H1 (cell line): Measurements from ENCODE around the gene NTRK1. TPM values are rescaled to one million over a fixed set of nuclear protein-coding genes. Genes with fewer than 3 reads are reported as not detected.

ENCODE experiments used
- CTCF ChIA-PET: fragments of 300-600 bp; sonication (Branson Sonifier 250); formaldehyde crosslinking; loops from one replicate; lab custom pipeline; 2021; ENCODE audit not compliant: partially characterized antibody; lab: Charles Lee
- POLR2A ChIA-PET: fragments of 300-600 bp; sonication (Branson Sonifier 250); formaldehyde crosslinking; loops from one replicate; lab custom pipeline; 2021; ENCODE audit warnings: inconsistent platforms; ENCODE audit not compliant: partially characterized antibody; lab: Charles Lee
- DNase-seq, 2 experiments: peaks; one replicate each; pipeline versions ENCODE4 v3.0.0 to v3.0.0-alpha.2; 2010 to 2022; ENCODE audit warnings: low spot score in 2 of 2, low read depth in 1 of 2, mixed read lengths in 1 of 2
- FAIRE-seq: peaks from 2 replicates; lab custom pipeline; 2011; peaks lifted over from hg19 to GRCh38; lab: Jason Lieb, UNC
- H2AFZ ChIP-seq: 2 replicates; pipeline ENCODE4 v1.8.1; 2012; ENCODE audit warnings: low read length, inconsistent platforms
- H2AK5ac ChIP-seq: 2 replicates; pipeline ENCODE4 v1.6.1; 2013; ENCODE audit warnings: low read depth, low read length
- H2BK120ac ChIP-seq: replicated peaks from 2 replicates; pipeline ENCODE3; 2013; ENCODE audit warnings: low read depth, low read length, inconsistent platforms
- H2BK12ac ChIP-seq: 2 replicates; pipeline ENCODE4 v1.6.1; 2013; ENCODE audit warnings: low read depth, low read length
- H2BK15ac ChIP-seq: 2 replicates; pipeline ENCODE4 v1.6.1; 2013; ENCODE audit warnings: low read length
- H2BK20ac ChIP-seq: 2 replicates; pipeline ENCODE4 v1.6.1; 2013; ENCODE audit warnings: low read length
- H2BK5ac ChIP-seq: 2 replicates; pipeline ENCODE4 v1.6.1; 2013; ENCODE audit warnings: low read depth, low read length
- H3K14ac ChIP-seq: 2 replicates; pipeline ENCODE4 v1.6.1; 2013; ENCODE audit warnings: inconsistent platforms; ENCODE audit not compliant: insufficient read length
- H3K18ac ChIP-seq: 2 replicates; pipeline ENCODE4 v1.6.1; 2013; ENCODE audit warnings: low read length; ENCODE audit errors: extremely low read depth
- H3K23ac ChIP-seq: 2 replicates; pipeline ENCODE4 v1.6.1; 2013; ENCODE audit warnings: inconsistent platforms; ENCODE audit not compliant: insufficient read length
- H3K23me2 ChIP-seq: 2 replicates; pipeline ENCODE4 v1.6.1; 2013; ENCODE audit warnings: low read depth, low read length
- H3K27ac ChIP-seq: 2 replicates; pipeline ENCODE4 v1.6.1; 2011; ENCODE audit warnings: low read depth, low read length, inconsistent platforms
- H3K27me3 ChIP-seq, 4 experiments: replicated peaks in 1 of 4; 1 replicate in 1 of 4; 2 replicates in 3 of 4; pipeline versions ENCODE4 v1.6.1 to v1.8.1; 2011 to 2013; ENCODE audit warnings: low read length in 3 of 4, mild to moderate bottlenecking in 3 of 4, inconsistent platforms in 2 of 4, mixed read lengths in 2 of 4, moderate library complexity in 1 of 4; ENCODE audit not compliant: control insufficient read depth in 3 of 4, insufficient read depth in 3 of 4; ENCODE audit errors: extremely low read depth in 1 of 4
- H3K36me3 ChIP-seq, 4 experiments: 2 replicates each; pipeline versions ENCODE4 v1.6.1 to v1.8.1; 2011 to 2013; ENCODE audit warnings: mild to moderate bottlenecking in 4 of 4, low read length in 3 of 4, moderate library complexity in 2 of 4, control low read depth in 1 of 4, inconsistent platforms in 1 of 4; ENCODE audit not compliant: insufficient read depth in 4 of 4, control insufficient read depth in 2 of 4
- H3K4ac ChIP-seq: replicated peaks from 2 replicates; pipeline ENCODE3; 2013; ENCODE audit warnings: low read length, low read depth, mixed read lengths, inconsistent platforms; ENCODE audit not compliant: insufficient read length
- H3K4me1 ChIP-seq, 4 experiments: replicated peaks in 1 of 4; 1 replicate in 1 of 4; 2 replicates in 3 of 4; pipeline versions ENCODE4 v1.6.1 to v1.8.1; 2011 to 2013; ENCODE audit warnings: low read length in 3 of 4, inconsistent platforms in 2 of 4, mixed read lengths in 1 of 4; ENCODE audit not compliant: insufficient read depth in 4 of 4, control insufficient read depth in 3 of 4
- H3K4me2 ChIP-seq, 2 experiments: 2 replicates each; pipeline versions ENCODE4 v1.6.1 to v1.8.1; 2011 to 2013; ENCODE audit warnings: low read depth in 2 of 2, low read length in 2 of 2, control low read depth in 1 of 2, inconsistent platforms in 1 of 2, mild to moderate bottlenecking in 1 of 2; ENCODE audit not compliant: insufficient read depth in 1 of 2
- H3K4me3 ChIP-seq, 4 experiments: fragments of 200-600, 300-600 bp in 1 of 4; sonication (generic), shearing (Covaris generic), sonication (Bioruptor Twin) in 1 of 4; 2 replicates each; pipeline versions ENCODE4 v1.5.1 to v1.8.1; 2011 to 2016; ENCODE audit warnings: low read length in 4 of 4, low read depth in 3 of 4, control low read depth in 2 of 4, inconsistent platforms in 2 of 4, mild to moderate bottlenecking in 2 of 4, mixed read lengths in 1 of 4, moderate library complexity in 1 of 4; ENCODE audit not compliant: insufficient read depth in 2 of 4; ENCODE audit errors: extremely low read depth in 1 of 4
- H3K56ac ChIP-seq: replicated peaks from 2 replicates; pipeline ENCODE3; 2013; ENCODE audit warnings: low read depth, mild to moderate bottlenecking, mixed read lengths, low read length, inconsistent platforms; ENCODE audit not compliant: insufficient read length
- H3K79me1 ChIP-seq: 2 replicates; pipeline ENCODE4 v1.6.1; 2013; ENCODE audit warnings: low read depth, low read length, control low read depth
- H3K79me2 ChIP-seq, 2 experiments: 2 replicates each; pipeline versions ENCODE4 v1.6.1 to v1.8.1; 2012 to 2013; ENCODE audit warnings: low read length in 2 of 2, mild to moderate bottlenecking in 2 of 2, inconsistent platforms in 1 of 2; ENCODE audit not compliant: insufficient read depth in 2 of 2, control insufficient read depth in 1 of 2
- H3K9ac ChIP-seq, 4 experiments: replicated peaks in 1 of 4; 1 replicate in 1 of 4; 2 replicates in 3 of 4; pipeline versions ENCODE4 v1.6.1 to v1.8.1; 2011 to 2013; ENCODE audit warnings: low read depth in 3 of 4, low read length in 3 of 4, control low read depth in 2 of 4, mild to moderate bottlenecking in 2 of 4, moderate library complexity in 2 of 4, inconsistent platforms in 1 of 4; ENCODE audit errors: extremely low read depth in 1 of 4
- H3K9me3 ChIP-seq, 2 experiments: 2 replicates each; pipeline versions ENCODE4 v1.6.1 to v1.8.1; 2012 to 2013; ENCODE audit warnings: mild to moderate bottlenecking in 2 of 2, moderate library complexity in 2 of 2, control low read depth in 1 of 2, inconsistent platforms in 1 of 2, low read depth in 1 of 2, low read length in 1 of 2, mixed read lengths in 1 of 2; ENCODE audit not compliant: insufficient read depth in 2 of 2
- H4K20me1 ChIP-seq, 2 experiments: replicated peaks in 1 of 2; 2 replicates each; pipeline versions ENCODE3 to v1.8.1; 2011 to 2013; ENCODE audit warnings: inconsistent platforms in 2 of 2, low read length in 2 of 2, mild to moderate bottlenecking in 1 of 2; ENCODE audit not compliant: insufficient read depth in 2 of 2, control insufficient read depth in 1 of 2
- H4K5ac ChIP-seq: 2 replicates; pipeline ENCODE4 v1.6.1; 2013; ENCODE audit warnings: low read length, low read depth, mixed read lengths, inconsistent platforms; ENCODE audit not compliant: insufficient read length
- H4K8ac ChIP-seq: 2 replicates; pipeline ENCODE4 v1.8.0; 2013; ENCODE audit warnings: mild to moderate bottlenecking, moderate library complexity, low read length, inconsistent platforms; ENCODE audit not compliant: insufficient read depth; ENCODE audit errors: extremely low read depth
- H4K91ac ChIP-seq: replicated peaks from 2 replicates; pipeline ENCODE3; 2013; ENCODE audit warnings: low read length, mixed read lengths, inconsistent platforms; ENCODE audit not compliant: insufficient read length
- JUND ChIP-seq: IDR thresholded peaks from 2 replicates; pipeline ENCODE4 v1.6.1; 2011; ENCODE audit warnings: mild to moderate bottlenecking, improper control_type of control experiment, low read length
- WGBS, 2 experiments: shearing (Covaris generic) in 1 of 2; methylation state at CpG; one replicate each; pipeline versions ENCODE4 v1.1.6 to v1.1.7; 2013 to 2015; ENCODE audit warnings: low lambda C conversion rate in 2 of 2, mixed read lengths in 2 of 2, inconsistent platforms in 1 of 2, low coverage in 1 of 2, missing lambda C conversion rate in 1 of 2; ENCODE audit not compliant: insufficient replicate concordance in 2 of 2, insufficient coverage in 1 of 2, insufficient read length in 1 of 2; ENCODE audit errors: extremely low coverage in 1 of 2, missing lambda C conversion rate in 1 of 2; 5-methylcytosine and 5-hydroxymethylcytosine counted together
- polyA plus RNA-seq, 7 experiments: library from polyadenylated mRNA; depleted of rRNA in 3 of 7; stranded (reverse) in 5 of 7; unstranded in 2 of 7; fragments of >200 nt in 5 of 7; fragments of 200-250 nt in 2 of 7; gene quantifications; 1 replicate in 5 of 7; 2 replicates in 1 of 7; 4 replicates in 1 of 7; pipeline versions ENCODE4 v1.2.1 to v1.2.3, GENCODE V29; 2011 to 2013; ENCODE audit warnings: missing spikeins in 2 of 7, mixed read lengths in 2 of 7
- total RNA-seq: library from RNA; stranded (reverse); fragmentation: NEBNext Ultra II Directional; extraction: Animal tissue kit (Norgen Biotek cat#: 25700); gene quantifications from 2 replicates; pipeline ENCODE4 v1.2.1, GENCODE V29; 2021

Gene NTRK1
- total and polyA plus RNA-seq, 2 of the 8 experiments (the other 6 are each of a cell fraction or from before 2014, with no cell fraction given): 0.12 to 0.24 TPM

- H2BK15ac ChIP-seq: peak overlapping the region; percentile 49; the same call in 1 of the 2 replicates
- no peak overlapping the region for H2AFZ ChIP-seq
- H3K4me2 ChIP-seq: no peak overlapping the region
- no peak overlapping the region for H3K4ac ChIP-seq
- H3K14ac ChIP-seq: no peak overlapping the region
- no peak overlapping the region for H4K91ac ChIP-seq
- H4K5ac ChIP-seq: no peak overlapping the region
- no peak overlapping the region for H3K4me3 ChIP-seq
- peaks cover 2% of the 10 kb centered on the region; the same call in 1 of the 2 replicates for H3K23me2 ChIP-seq
- CTCF ChIA-PET: interaction anchor here (1.0 to 31.8 kb wide), 7 partner anchors 8 to 69 kb away, joined by 3 to 491 read pairs (median 7); partner anchors contain the start of genes INSRR and NTRK1
- H3K9me3 ChIP-seq: no peaks in the 10 kb centered on the region
- 74% methylated on average over 10 of the region's 10 CpGs; no CpG with 5 or more reads in 1 of the 2 experiments for WGBS, 2 experiments
- no peak overlapping the region for H3K27ac ChIP-seq
- no peak overlapping the region for H3K23ac ChIP-seq
- no peak overlapping the region for H3K56ac ChIP-seq
- H2BK20ac ChIP-seq: no peak overlapping the region
- H3K4me1 ChIP-seq: peaks cover 0 to 11% (median 5%) of the 10 kb centered on the region in 4 experiments; a peak in 6 of 7 replicates
- FAIRE-seq: no peak
- H3K79me2 ChIP-seq: no peaks in the 10 kb centered on the region
- POLR2A ChIA-PET: interaction anchor here (0.6 kb wide), 1 partner anchor 44 kb away, joined by 3 read pairs; no protein-coding TSS in a partner anchor
- peaks cover 1 to 48% (median 42%) of the 10 kb centered on the region in 4 experiments for H3K27me3 ChIP-seq
- no peak overlapping the region for H3K9ac ChIP-seq
- no peak for DNase-seq
- no peaks in the 10 kb centered on the region for H4K20me1 ChIP-seq
- no peak overlapping the region for H2BK5ac ChIP-seq
- no peaks in the 10 kb centered on the region for H3K79me1 ChIP-seq
- 0 out of 2 replicates have a peak overlapping the region, but pooled peaks have one; percentile 43 for H2BK12ac ChIP-seq
- H2BK120ac ChIP-seq: no peak overlapping the region
- H2AK5ac ChIP-seq: no peak overlapping the region
- TF ChIP-seq JUND: no peak
- H4K8ac ChIP-seq: no peak overlapping the region; the same call in 1 of the 2 replicates
- no peaks in the 10 kb centered on the region for H3K36me3 ChIP-seq
- H3K18ac ChIP-seq: no peak overlapping the region
Observed at GRCh38 chr1:156815961-156816422, 44.7 kb upstream of the NTRK1 start.
